PC-3 (cell line): ENCODE data around the gene NTHL1. TPM values are rescaled to one million over a fixed set of nuclear protein-coding genes. Genes with fewer than 3 reads are reported as not detected.

Source experiments
- ATAC-seq: fragments of 200-7000 bp; cut with Tn5 transposase; 2 replicates; pipeline ENCODE4 v1.9.1; 2020; ENCODE audit warnings: mild to moderate bottlenecking, moderate library complexity
- BruUV-seq: library from RNA; stranded (reverse); fragments of 400-500 nt; replicated peaks from 2 replicates; lab custom pipeline; 2021; lab: Mats Ljungman, UMichigan
- CTCF ChIA-PET: fragments of 300-600 bp; sonication (Branson Sonifier 250); formaldehyde crosslinking; loops from one replicate; lab custom pipeline; 2022; ENCODE audit warnings: antibody characterized with exemption; lab: Charles Lee
- POLR2A ChIA-PET: fragments of 300-600 bp; sonication (Branson Sonifier 250); formaldehyde crosslinking; loops from one replicate; lab custom pipeline; 2022; ENCODE audit warnings: antibody characterized with exemption; ENCODE audit not compliant: unreplicated experiment; lab: Charles Lee
- DNase-seq: peaks from one replicate; pipeline ENCODE4 v3.0.0-alpha.2; 2015
- H2AFZ ChIP-seq: fragments of 300-600 bp; sonication (generic); 2 replicates; pipeline ENCODE4 v1.6.0; 2016; ENCODE audit warnings: antibody characterized with exemption, low read length
- H3F3A ChIP-seq: fragments of 300-600 bp; sonication (generic); one replicate; pipeline ENCODE4 v1.6.0; 2017; ENCODE audit warnings: antibody characterized with exemption, low read length, control low read depth, mild to moderate bottlenecking; ENCODE audit not compliant: unreplicated experiment
- H3K27ac ChIP-seq: fragments of 300-600 bp; sonication (generic); 2 replicates; pipeline ENCODE4 v1.5.1; 2016; ENCODE audit warnings: mild to moderate bottlenecking, low read length
- H3K27me3 ChIP-seq: fragments of 300-600 bp; sonication (generic); 2 replicates; pipeline ENCODE4 v1.6.1; 2016; ENCODE audit warnings: low read length, mixed read lengths
- H3K36me3 ChIP-seq: fragments of 300-600 bp; sonication (generic); 2 replicates; pipeline ENCODE4 v1.6.1; 2016; ENCODE audit warnings: low read depth, mixed run types, low read length, mixed read lengths
- H3K4me1 ChIP-seq: fragments of 300-600 bp; sonication (generic); 2 replicates; pipeline ENCODE4 v1.5.1; 2016; ENCODE audit warnings: low read length; ENCODE audit not compliant: insufficient read depth
- H3K4me2 ChIP-seq: fragments of 300-600 bp; sonication (generic); 2 replicates; pipeline ENCODE4 v1.6.0; 2016; ENCODE audit warnings: low read length
- H3K4me3 ChIP-seq: fragments of 300-600 bp; sonication (generic); 2 replicates; pipeline ENCODE4 v1.5.1; 2016; ENCODE audit warnings: mild to moderate bottlenecking, low read length, mixed read lengths
- H3K79me2 ChIP-seq: fragments of 300-600 bp; sonication (generic); 2 replicates; pipeline ENCODE4 v1.6.1; 2017; ENCODE audit warnings: low read length, mixed read lengths
- H3K9ac ChIP-seq: fragments of 300-600 bp; sonication (generic); 2 replicates; pipeline ENCODE4 v1.6.0; 2016; ENCODE audit warnings: mild to moderate bottlenecking, low read length
- H3K9me2 ChIP-seq: fragments of 300-600 bp; sonication (generic); replicated peaks from 2 replicates; pipeline ENCODE4 v1.6.1; 2016; ENCODE audit warnings: mixed run types, low read length, mixed read lengths
- H3K9me3 ChIP-seq: fragments of 300-600 bp; sonication (generic); 2 replicates; pipeline ENCODE4 v1.6.1; 2016; ENCODE audit warnings: low read length, mixed read lengths
- H4K20me1 ChIP-seq: fragments of 300-600 bp; sonication (generic); 2 replicates; pipeline ENCODE4 v1.6.1; 2016; ENCODE audit warnings: low read length, mixed read lengths
- EZH2 ChIP-seq: fragments of 300-600 bp; sonication (generic); IDR thresholded peaks from one replicate; pipeline ENCODE4 v1.6.1; 2017; ENCODE audit warnings: antibody characterized with exemption, mild to moderate bottlenecking, low read length; ENCODE audit not compliant: unreplicated experiment
- EZH2phosphoT487 ChIP-seq: fragments of 300-600 bp; sonication (generic); IDR thresholded peaks from 2 replicates; pipeline ENCODE4 v1.6.1; 2018; ENCODE audit warnings: mild to moderate bottlenecking, antibody characterized with exemption, low read length, borderline replicate concordance
- intact Hi-C: fragments of 100-400 bp; cut with micrococcal nuclease; formaldehyde crosslinking; loops from 2 replicates; pipeline ENCODE4 v1.9.0; 2023
- total RNA-seq: library from RNA; depleted of rRNA; stranded (reverse); fragments of >200 nt; gene quantifications from 2 replicates; pipeline ENCODE4 v1.2.3, GENCODE V29; 2014
- TF ChIP-seq, protein P1 (sequence below): fragments of 300-600 bp; sonication (generic); conservative IDR thresholded peaks from 2 replicates; pipeline ENCODE4 v1.5.1; 2017; ENCODE audit warnings: antibody characterized with exemption, low read depth, mild to moderate bottlenecking, low read length

The NTHL1 gene
- total RNA-seq, 1 experiment from 2014 or later: 90.1 TPM

GRCh38 chr16:2070576-2071453 is 23.2 kb upstream of the NTHL1 start:
- H4K20me1 ChIP-seq: no peaks in the 10 kb centered on the region
- H2AFZ ChIP-seq: no peak overlapping the region
- H3F3A ChIP-seq: no peaks in the 10 kb centered on the region
- CTCF ChIA-PET: no interaction called here
- no peaks in the 10 kb centered on the region for H3K9me3 ChIP-seq
- H3K27me3 ChIP-seq: no peaks in the 10 kb centered on the region
- peaks cover 5% of the 10 kb centered on the region for H3K36me3 ChIP-seq
- ATAC-seq (no peak), DNase-seq (no peak)
- H3K4me3 ChIP-seq: no peak overlapping the region
- no peak overlapping the region for H3K9ac ChIP-seq
- no peaks in the 10 kb centered on the region for H3K79me2 ChIP-seq
- BruUV-seq: no TSS peak
- no peaks in the 10 kb centered on the region for H3K4me1 ChIP-seq
- TF ChIP-seq EZH2phosphoT487: no peak
- TF ChIP-seq, protein P1, sequence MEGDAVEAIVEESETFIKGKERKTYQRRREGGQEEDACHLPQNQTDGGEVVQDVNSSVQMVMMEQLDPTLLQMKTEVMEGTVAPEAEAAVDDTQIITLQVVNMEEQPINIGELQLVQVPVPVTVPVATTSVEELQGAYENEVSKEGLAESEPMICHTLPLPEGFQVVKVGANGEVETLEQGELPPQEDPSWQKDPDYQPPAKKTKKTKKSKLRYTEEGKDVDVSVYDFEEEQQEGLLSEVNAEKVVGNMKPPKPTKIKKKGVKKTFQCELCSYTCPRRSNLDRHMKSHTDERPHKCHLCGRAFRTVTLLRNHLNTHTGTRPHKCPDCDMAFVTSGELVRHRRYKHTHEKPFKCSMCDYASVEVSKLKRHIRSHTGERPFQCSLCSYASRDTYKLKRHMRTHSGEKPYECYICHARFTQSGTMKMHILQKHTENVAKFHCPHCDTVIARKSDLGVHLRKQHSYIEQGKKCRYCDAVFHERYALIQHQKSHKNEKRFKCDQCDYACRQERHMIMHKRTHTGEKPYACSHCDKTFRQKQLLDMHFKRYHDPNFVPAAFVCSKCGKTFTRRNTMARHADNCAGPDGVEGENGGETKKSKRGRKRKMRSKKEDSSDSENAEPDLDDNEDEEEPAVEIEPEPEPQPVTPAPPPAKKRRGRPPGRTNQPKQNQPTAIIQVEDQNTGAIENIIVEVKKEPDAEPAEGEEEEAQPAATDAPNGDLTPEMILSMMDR: no peak
- no peak for TF ChIP-seq EZH2
- H3K4me2 ChIP-seq: no peak overlapping the region
- H3K27ac ChIP-seq: no peak overlapping the region
- POLR2A ChIA-PET: no interaction called here
- intact Hi-C loops: no loop called here
- H3K9me2 ChIP-seq: no peaks in the 10 kb centered on the region

GRCh38 chr16:2066139-2066538 is 18.5 kb upstream of the NTHL1 start:
- H3K9me2 ChIP-seq: no peaks in the 10 kb centered on the region
- H3K9ac ChIP-seq: no peak overlapping the region
- no peaks in the 10 kb centered on the region for H3K27me3 ChIP-seq
- H3K4me3 ChIP-seq: no peak overlapping the region
- no peaks in the 10 kb centered on the region for H3F3A ChIP-seq
- POLR2A ChIA-PET: no interaction called here
- TF ChIP-seq EZH2phosphoT487: no peak
- intact Hi-C loops: no loop called here
- no peak overlapping the region for H2AFZ ChIP-seq
- DNase-seq: no peak
- BruUV-seq: no TSS peak
- no peaks in the 10 kb centered on the region for H3K9me3 ChIP-seq
- no peak overlapping the region for H3K4me2 ChIP-seq
- no peaks in the 10 kb centered on the region for H3K79me2 ChIP-seq
- H3K27ac ChIP-seq: no peak overlapping the region
- no peak for ATAC-seq
- CTCF ChIA-PET: no interaction called here
- peaks cover 5% of the 10 kb centered on the region for H3K36me3 ChIP-seq
- H4K20me1 ChIP-seq: no peaks in the 10 kb centered on the region
- no peaks in the 10 kb centered on the region for H3K4me1 ChIP-seq

GRCh38 chr16:2064368-2064945 is 16.8 kb upstream of the NTHL1 start:
- TF ChIP-seq, protein P1: no peak
- TF ChIP-seq EZH2phosphoT487 (no peak), EZH2 (no peak)
- ChIA-PET CTCF (no interaction called here), POLR2A (no interaction called here)
- Histone ChIP-seq H3K27ac (no peak overlapping the region), H2AFZ (no peak overlapping the region), H4K20me1 (no peaks in the 10 kb centered on the region), H3K4me1 (no peaks in the 10 kb centered on the region), H3K9ac (no peak overlapping the region), H3K79me2 (no peaks in the 10 kb centered on the region), H3K9me3 (no peaks in the 10 kb centered on the region), H3K4me3 (no peak overlapping the region), H3K27me3 (no peaks in the 10 kb centered on the region), H3F3A (no peaks in the 10 kb centered on the region), H3K36me3 (peaks cover 5% of the 10 kb centered on the region), H3K4me2 (no peak overlapping the region), H3K9me2 (no peaks in the 10 kb centered on the region)
- ATAC-seq: no peak
- intact Hi-C loops: no loop called here
- DNase-seq: no peak
- BruUV-seq: no TSS peak
